ENCODE results near the gene SH3BGRL.
"Not testable (repeated sequence)": the region's sequence is repeated elsewhere in the genome, so short reads cannot be mapped to it uniquely, and the experiment has no call there.

GRCh38 chrX:81331653-81332052 is 129.8 kb downstream of the SH3BGRL start:
- not testable (repeated sequence) for TF ChIP-seq CTCF (conservative IDR thresholded peaks at IDR 0.05); ZFX (IDR thresholded peaks at IDR 0.05)

Data from C4-2B (cell line).